ENCODE measurements around the gene SCN1B. TPM values are rescaled to one million over a fixed set of nuclear protein-coding genes. Genes with fewer than 3 reads are reported as not detected.
A peak's percentile ranks its signal among the peaks of the same experiment; 100 is the strongest.

SCN1B gene
- total and polyA plus RNA-seq, 2 of the 13 experiments (the other 11 are each of a cell fraction or from before 2014, with no cell fraction given) = 2.7 to 20.1 TPM

GRCh38 chr19:35013041-35013819, 17.0 kb upstream of the SCN1B start (continued):
- TF ChIP-seq SNAPC4 (CRISPR knock-in tag; IDR thresholded peaks at IDR 0.05) (0 out of 2 replicates have a peak, but pooled peaks have one; percentile 39), AGO2 (optimal IDR thresholded peaks at IDR 0.05; ENCODE audit: low read depth, low read length) (peak; percentile 93), ZNF567 (CRISPR knock-in tag; IDR thresholded peaks at IDR 0.05; ENCODE audit: borderline replicate concordance) (no peak), CREM (IDR thresholded peaks at IDR 0.05) (no peak), CREM (CRISPR knock-in tag; IDR thresholded peaks at IDR 0.05) (no peak), ZKSCAN8 (CRISPR knock-in tag; IDR thresholded peaks at IDR 0.05; ENCODE audit: borderline replicate concordance) (no peak), KLF16 (CRISPR knock-in tag; IDR thresholded peaks at IDR 0.05) (no peak), MED1 (CRISPR knock-in tag; IDR thresholded peaks at IDR 0.05) (peak; percentile 49), TCF7 (IDR thresholded peaks at IDR 0.05; ENCODE audit: low read depth) (no peak), SRSF4 (IDR thresholded peaks at IDR 0.05; ENCODE audit: low read depth, low read length, poor library complexity, severe bottlenecking) (no peak), MAZ (IDR thresholded peaks at IDR 0.05; ENCODE audit: borderline replicate concordance, low read depth, low read length) (no peak), MAZ (CRISPR knock-in tag; IDR thresholded peaks at IDR 0.05; ENCODE audit: low read depth) (peak; percentile 36; the same call in 1 of the 2 replicates), ATF1 (CRISPR knock-in tag; IDR thresholded peaks at IDR 0.05) (no peak), GPN1 (CRISPR knock-in tag; IDR thresholded peaks at IDR 0.05; ENCODE audit: borderline replicate concordance) (no peak), ZNF713 (CRISPR knock-in tag; IDR thresholded peaks at IDR 0.05) (peak; percentile 68; the same call in 1 of the 2 replicates), ZSCAN21 (CRISPR knock-in tag; IDR thresholded peaks at IDR 0.05; ENCODE audit: borderline replicate concordance) (0 out of 2 replicates have a peak, but pooled peaks have one; percentile 49), PRDM4 (CRISPR knock-in tag; IDR thresholded peaks at IDR 0.05; ENCODE audit: borderline replicate concordance) (no peak), FOXO4 (CRISPR knock-in tag; conservative IDR thresholded peaks at IDR 0.05) (0 out of 2 replicates have a peak, but pooled peaks have one; percentile 77)
- TF ChIP-seq, protein P1, sequence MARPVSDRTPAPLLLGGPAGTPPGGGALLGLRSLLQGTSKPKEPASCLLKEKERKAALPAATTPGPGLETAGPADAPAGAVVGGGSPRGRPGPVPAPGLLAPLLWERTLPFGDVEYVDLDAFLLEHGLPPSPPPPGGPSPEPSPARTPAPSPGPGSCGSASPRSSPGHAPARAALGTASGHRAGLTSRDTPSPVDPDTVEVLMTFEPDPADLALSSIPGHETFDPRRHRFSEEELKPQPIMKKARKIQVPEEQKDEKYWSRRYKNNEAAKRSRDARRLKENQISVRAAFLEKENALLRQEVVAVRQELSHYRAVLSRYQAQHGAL (CRISPR knock-in tag; IDR thresholded peaks at IDR 0.05; ENCODE audit: not compliant biosample characterization) = no peak
